H9 (cell line): ENCODE results near the gene BORCS6. TPM values are rescaled to one million over a fixed set of nuclear protein-coding genes. Genes with fewer than 3 reads are reported as not detected.

Experiments used
- DNase-seq: peaks from one replicate; pipeline ENCODE4 v3.0.0-alpha.2; 2017
- H2AFZ ChIP-seq: one replicate; pipeline ENCODE4 v1.6.1; 2013; ENCODE audit warnings: mild to moderate bottlenecking, low read length, control low read depth, moderate library complexity
- H2AK5ac ChIP-seq: 2 replicates; pipeline ENCODE4 v1.6.1; 2013; ENCODE audit warnings: low read length, control low read depth, mixed read lengths; ENCODE audit not compliant: insufficient read length
- H2BK120ac ChIP-seq: one replicate; pipeline ENCODE4 v1.6.1; 2013; ENCODE audit warnings: low read depth, mild to moderate bottlenecking, low read length, control low read depth, inconsistent platforms; ENCODE audit not compliant: poor library complexity, severe bottlenecking
- H2BK12ac ChIP-seq: 2 replicates; pipeline ENCODE4 v1.6.1; 2013; ENCODE audit warnings: low read length, control low read depth, mixed read lengths, low read depth; ENCODE audit not compliant: insufficient read length
- H2BK15ac ChIP-seq: 2 replicates; pipeline ENCODE4 v1.6.1; 2013; ENCODE audit warnings: low read depth, low read length, control low read depth
- H2BK20ac ChIP-seq: one replicate; pipeline ENCODE4 v1.6.1; 2013; ENCODE audit warnings: low read depth, mild to moderate bottlenecking, low read length, control low read depth, inconsistent platforms; ENCODE audit not compliant: poor library complexity, severe bottlenecking
- H2BK5ac ChIP-seq: 2 replicates; pipeline ENCODE4 v1.6.1; 2013; ENCODE audit warnings: low read length, control low read depth, mixed read lengths; ENCODE audit not compliant: insufficient read length
- H3K14ac ChIP-seq: 2 replicates; pipeline ENCODE4 v1.6.1; 2013; ENCODE audit warnings: low read length, control low read depth; ENCODE audit not compliant: insufficient read depth
- H3K18ac ChIP-seq: 2 replicates; pipeline ENCODE4 v1.6.1; 2013; ENCODE audit warnings: low read depth, mild to moderate bottlenecking, mixed read lengths, low read length, control low read depth; ENCODE audit not compliant: insufficient read length
- H3K23ac ChIP-seq: 2 replicates; pipeline ENCODE4 v1.6.1; 2013; ENCODE audit warnings: low read length, control low read depth, mixed read lengths, low read depth; ENCODE audit not compliant: insufficient read length
- H3K23me2 ChIP-seq: 2 replicates; pipeline ENCODE4 v1.6.1; 2013; ENCODE audit warnings: low read depth, mild to moderate bottlenecking, mixed read lengths, low read length, control low read depth; ENCODE audit not compliant: insufficient read length, poor library complexity, severe bottlenecking
- H3K27ac ChIP-seq: 2 replicates; pipeline ENCODE4 v1.5.1; 2013; ENCODE audit warnings: low read length, control low read depth, mixed read lengths, low read depth; ENCODE audit not compliant: insufficient read length
- H3K27me3 ChIP-seq: 2 replicates; pipeline ENCODE4 v1.6.1; 2013; ENCODE audit warnings: low read length, control low read depth, inconsistent platforms; ENCODE audit not compliant: insufficient read depth
- H3K4ac ChIP-seq: 2 replicates; pipeline ENCODE4 v1.6.1; 2013; ENCODE audit warnings: low read depth, mild to moderate bottlenecking, control low read depth, inconsistent platforms, low read length, moderate library complexity
- H3K4me1 ChIP-seq: 2 replicates; pipeline ENCODE4 v1.6.1; 2013; ENCODE audit warnings: low read length, control low read depth, inconsistent platforms; ENCODE audit not compliant: insufficient read depth
- H3K4me2 ChIP-seq: 2 replicates; pipeline ENCODE4 v1.6.1; 2013; ENCODE audit warnings: low read length, control low read depth, mixed read lengths; ENCODE audit not compliant: insufficient read length, insufficient read depth
- H3K56ac ChIP-seq: 2 replicates; pipeline ENCODE4 v1.6.1; 2013; ENCODE audit warnings: low read depth, mild to moderate bottlenecking, mixed read lengths, low read length, control low read depth; ENCODE audit not compliant: insufficient read length
- H3K79me1 ChIP-seq: 2 replicates; pipeline ENCODE4 v1.6.1; 2013; ENCODE audit warnings: low read depth, mild to moderate bottlenecking, moderate library complexity, low read length, control low read depth, inconsistent platforms; ENCODE audit not compliant: insufficient read depth, poor library complexity, severe bottlenecking
- H3K79me2 ChIP-seq: 2 replicates; pipeline ENCODE4 v1.6.1; 2013; ENCODE audit warnings: low read length, control low read depth, inconsistent platforms; ENCODE audit not compliant: insufficient read depth
- H3K9ac ChIP-seq: 2 replicates; pipeline ENCODE4 v1.6.1; 2013; ENCODE audit warnings: low read length, control low read depth, mixed read lengths; ENCODE audit not compliant: insufficient read length; ENCODE audit errors: extremely low read depth
- H3K9me3 ChIP-seq: one replicate; pipeline ENCODE4 v1.6.1; 2013; ENCODE audit warnings: low read depth, low read length, inconsistent platforms; ENCODE audit not compliant: control insufficient read depth
- H3T11ph ChIP-seq: one replicate; pipeline ENCODE4 v1.6.1; 2013; ENCODE audit warnings: mild to moderate bottlenecking, low read length, control low read depth, inconsistent platforms
- H4K20me1 ChIP-seq: one replicate; pipeline ENCODE4 v1.6.1; 2013; ENCODE audit not compliant: control insufficient read depth, insufficient read length, insufficient read depth
- H4K5ac ChIP-seq: 2 replicates; pipeline ENCODE4 v1.6.1; 2013; ENCODE audit warnings: low read depth, mild to moderate bottlenecking, mixed read lengths, low read length, control low read depth; ENCODE audit not compliant: insufficient read length
- H4K8ac ChIP-seq: replicated peaks from 2 replicates; pipeline ENCODE4 v1.6.1; 2013; ENCODE audit warnings: low read length, control low read depth, mixed read lengths, low read depth; ENCODE audit not compliant: insufficient read length
- H4K91ac ChIP-seq: 2 replicates; pipeline ENCODE4 v1.6.1; 2013; ENCODE audit warnings: low read depth, mild to moderate bottlenecking, moderate library complexity, mixed read lengths, low read length, control low read depth; ENCODE audit not compliant: insufficient read length
- H3K27ac Mint-ChIP-seq, 3 experiments: 2 replicates in 2 of 3; 3 replicates in 1 of 3; pipeline ENCODE4 v1.8.0; 2020 to 2021; ENCODE audit warnings: mixed read lengths in 3 of 3, mild to moderate bottlenecking in 1 of 3, moderate library complexity in 1 of 3
- H3K27me3 Mint-ChIP-seq: 2 replicates; pipeline ENCODE4 v1.8.0; 2021; ENCODE audit warnings: low read depth, mild to moderate bottlenecking, moderate library complexity, mixed read lengths
- H3K36me3 Mint-ChIP-seq, 3 experiments: 2 replicates in 2 of 3; 3 replicates in 1 of 3; pipeline ENCODE4 v1.8.0; 2020 to 2021; ENCODE audit warnings: low read depth in 3 of 3, mixed read lengths in 3 of 3; ENCODE audit not compliant: insufficient read depth in 1 of 3
- H3K4me1 Mint-ChIP-seq, 2 experiments: 2 replicates each; pipeline ENCODE4 v1.8.0; 2020; ENCODE audit warnings: mixed read lengths in 2 of 2
- H3K4me3 Mint-ChIP-seq, 2 experiments: 2 replicates in 1 of 2; 3 replicates in 1 of 2; pipeline ENCODE4 v1.8.0; 2020 to 2021; ENCODE audit warnings: mild to moderate bottlenecking in 2 of 2, mixed read lengths in 2 of 2, moderate library complexity in 1 of 2
- H3K9me3 Mint-ChIP-seq, 2 experiments: 2 replicates in 1 of 2; 3 replicates in 1 of 2; pipeline ENCODE4 v1.8.0; 2020; ENCODE audit warnings: mild to moderate bottlenecking in 2 of 2, mixed read lengths in 2 of 2, moderate library complexity in 1 of 2
- CTCF ChIP-seq: fragments of 200-600 bp; sonication (generic); conservative IDR thresholded peaks from 3 replicates; pipeline ENCODE4 v1.8.0; 2021; ENCODE audit warnings: antibody characterized with exemption, mild to moderate bottlenecking
- WGBS: extraction: QIAGEN DNeasy Blood & Tissue Kit; methylation state at CpG from one replicate; pipeline ENCODE4 v1.1.7; 2013; ENCODE audit warnings: missing lambda C conversion rate, low lambda C conversion rate, mixed read lengths; ENCODE audit not compliant: insufficient read length; ENCODE audit errors: extremely low coverage; 5-methylcytosine and 5-hydroxymethylcytosine counted together
- total RNA-seq: library from RNA; stranded (reverse); gene quantifications from 2 replicates; pipeline ENCODE4 v1.2.1, GENCODE V29; 2021

Gene BORCS6
- total RNA-seq, 1 experiment from 2014 or later, result 3.1 TPM

- Mint-ChIP-seq H3K27ac (peak overlapping the region; percentile 78 to 99 (median 99); a peak in 6 of 7 replicates), H3K36me3 (peaks cover under 1 to 8% (median 5%) of the 10 kb centered on the region in 3 experiments), H3K27me3 (peaks cover 3% of the 10 kb centered on the region), H3K9me3 (no peaks in the 10 kb centered on the region), H3K4me1 (peaks cover 21 to 27% of the 10 kb centered on the region in 2 experiments), H3K4me3 (no peak overlapping the region; a peak in 2 of 5 replicates)
- Histone ChIP-seq H3K79me1 (peaks cover 2% of the 10 kb centered on the region), H2BK5ac (no peak overlapping the region), H3K4me2 (peak overlapping the region; percentile 59), H4K20me1 (no peaks in the 10 kb centered on the region), H3T11ph (no peak overlapping the region), H4K5ac (no peak overlapping the region), H2AK5ac (no peak overlapping the region), H3K4ac (no peak overlapping the region; the same call in 1 of the 2 replicates), H4K91ac (no peak overlapping the region), H3K56ac (no peak overlapping the region), H2BK120ac (no peak overlapping the region), H4K8ac (no peak overlapping the region), H3K27me3 (no peaks in the 10 kb centered on the region), H2BK12ac (no peak overlapping the region), H3K9ac (peak overlapping the region; percentile 20), H3K79me2 (no peaks in the 10 kb centered on the region), H3K14ac (peak overlapping the region; percentile 69; the same call in 1 of the 2 replicates), H2BK20ac (no peak overlapping the region), H3K23me2 (peaks cover 21% of the 10 kb centered on the region), H3K9me3 (no peaks in the 10 kb centered on the region), H3K23ac (no peak overlapping the region), H3K18ac (peak overlapping the region; percentile 69), H3K4me1 (peaks cover 5% of the 10 kb centered on the region), H3K27ac (no peak overlapping the region), H2BK15ac (no peak overlapping the region), H2AFZ (no peak overlapping the region)
- no CpG with 5 or more reads among the region's 11 CpGs for WGBS
- DNase-seq, result no peak
- TF ChIP-seq CTCF, result no peak
Observed at GRCh38 chr17:8154608-8155155, 35.3 kb downstream of the BORCS6 start.
